Measurements from ENCODE around the gene GALNT5. TPM values are rescaled to one million over a fixed set of nuclear protein-coding genes. Genes with fewer than 3 reads are reported as not detected.

The GALNT5 gene
- total and polyA plus RNA-seq, 10 of the 15 experiments (the other 5 are each of a cell fraction or from before 2014, with no cell fraction given): under 0.01 to 0.25 (median 0.03) TPM; not detected in 4

GRCh38 chr2:157324331-157324843, 66.9 kb downstream of the GALNT5 start:
- WGBS (ENCODE audit: insufficient coverage, insufficient replicate concordance, low lambda C conversion rate, missing lambda C conversion rate): 93% methylated on average over 2 of the region's 2 CpGs
- Histone ChIP-seq H4K20me1 (ENCODE audit: control insufficient read depth, insufficient read depth) (no peaks in the 10 kb centered on the region), H3K9ac (ENCODE audit: control insufficient read depth, insufficient read depth, low read length) (no peak overlapping the region), H2AFZ (ENCODE audit: control insufficient read depth, low read depth, low read length) (no peak overlapping the region), H3K36me3 (ENCODE audit: control insufficient read depth in 2 of 2, insufficient read depth in 2 of 2, low read length in 1 of 2) (no peaks in the 10 kb centered on the region), H3K27me3 (replicated peaks in 1 of 2; ENCODE audit: control insufficient read depth in 2 of 2, insufficient read depth in 2 of 2, low read length in 1 of 2) (no peaks in the 10 kb centered on the region), H3K27ac (ENCODE audit: control insufficient read depth, insufficient read depth) (no peak overlapping the region), H3K4me2 (ENCODE audit: control insufficient read depth, insufficient read depth) (no peak overlapping the region), H3K79me2 (ENCODE audit: control insufficient read depth, insufficient read depth, low read length) (no peaks in the 10 kb centered on the region), H3K9me3 (replicated peaks; ENCODE audit: control insufficient read depth, insufficient read depth, low read length) (no peaks in the 10 kb centered on the region), H3K4me3 (no peak overlapping the region), H3K4me1 (ENCODE audit: control insufficient read depth, insufficient read depth, low read length) (no peaks in the 10 kb centered on the region)
- CTCF ChIA-PET: interaction anchor here (0.5 to 13.4 kb wide), 8 partner anchors 9 to 534 kb away, joined by 3 to 226 read pairs (median 68); no protein-coding TSS in a partner anchor
- TF ChIP-seq TAF1 (IDR thresholded peaks at IDR 0.05; ENCODE audit: borderline replicate concordance, low read depth, low read length) (no peak), NR2C2 (IDR thresholded peaks at IDR 0.05; ENCODE audit: borderline replicate concordance, control insufficient read depth, insufficient read length, low read depth) (no peak), BCL3 (IDR thresholded peaks at IDR 0.05; ENCODE audit: borderline replicate concordance, insufficient read depth, low read depth, low read length, poor library complexity, severe bottlenecking) (no peak), E4F1 (IDR thresholded peaks at IDR 0.05; ENCODE audit: borderline replicate concordance, partially characterized antibody) (no peak), ZNF687 (IDR thresholded peaks at IDR 0.05) (no peak), PAX5 (IDR thresholded peaks at IDR 0.05; ENCODE audit: borderline replicate concordance, low read depth, low read length) (no peak), ELK1 (IDR thresholded peaks at IDR 0.05; ENCODE audit: low read depth, low read length) (no peak), IRF4 (IDR thresholded peaks at IDR 0.05; ENCODE audit: low read depth, low read length) (no peak), SMC3 (IDR thresholded peaks at IDR 0.05; ENCODE audit: borderline replicate concordance, low read length) (no peak), SMAD5 (IDR thresholded peaks at IDR 0.05; ENCODE audit: low read depth) (no peak), BACH1 (IDR thresholded peaks at IDR 0.05; ENCODE audit: borderline replicate concordance) (no peak)
- BruUV-seq (replicated peaks): no TSS peak
- in situ Hi-C loops (cut with MboI): no loop called here
- RAD21 ChIA-PET (ENCODE audit: unreplicated experiment): interaction anchor here (1.0 kb wide), 1 partner anchor 22 kb away, joined by 3 read pairs; no protein-coding TSS in a partner anchor
- intact Hi-C loops (cut with micrococcal nuclease; ENCODE audit: unreplicated experiment): no loop called here
- ATAC-seq: no peak
- DNase-seq (ENCODE audit: low read depth, low spot score): no peak
- SMC1A ChIA-PET (ENCODE audit: uncharacterized antibody, unreplicated experiment): interaction anchor here (1.0 to 9.7 kb wide), 9 partner anchors 9 to 167 kb away, joined by 3 to 138 read pairs (median 11); no protein-coding TSS in a partner anchor
- FAIRE-seq: no peak
- POLR2A ChIA-PET: interaction anchor here (0.6 kb wide), 1 partner anchor 33 kb away, joined by 3 read pairs; no protein-coding TSS in a partner anchor

Measured in GM12878 (cell line).